ENCODE measurements around the gene TRAPPC10.

Gene TRAPPC10

DNA sequence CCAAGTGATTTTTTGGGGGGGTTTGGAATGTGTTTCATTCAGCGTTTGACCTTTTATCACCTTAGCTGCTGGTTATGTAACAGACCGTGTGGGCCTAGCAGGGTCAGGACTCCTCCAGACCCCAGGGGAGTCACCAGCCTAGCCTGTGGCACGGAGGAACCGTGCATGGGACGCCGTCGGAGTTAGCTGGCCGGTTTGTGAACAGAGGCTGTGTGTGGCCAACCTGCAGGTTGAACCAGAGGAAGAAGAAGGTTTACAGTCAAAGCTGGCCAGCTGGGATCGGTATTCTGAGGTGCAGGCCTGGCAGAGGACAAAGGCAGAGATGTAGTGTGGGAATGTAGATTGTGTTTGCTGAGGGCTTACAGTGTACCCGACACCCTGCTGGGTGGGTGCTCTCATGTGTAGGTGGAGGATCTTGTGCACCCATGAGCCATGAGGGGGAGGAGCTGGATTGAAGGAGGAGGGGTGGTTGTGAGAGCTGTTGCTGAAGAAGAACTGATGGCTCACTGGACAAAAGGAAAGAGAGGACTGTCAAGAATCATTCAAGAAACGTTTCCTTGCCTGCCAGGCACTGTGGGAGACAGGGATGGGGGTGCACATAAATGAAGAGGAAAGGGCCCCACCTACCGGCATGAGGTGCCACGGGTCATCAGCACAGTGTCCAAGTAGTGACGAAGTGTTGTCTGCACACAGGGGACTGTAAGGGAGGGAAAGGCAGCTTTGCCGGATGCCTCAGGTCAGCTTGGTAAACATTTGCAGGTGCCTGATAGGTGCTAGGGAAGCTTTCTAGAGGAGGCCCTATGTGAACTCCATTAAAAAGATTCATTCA is 55.1 kb downstream of the TRAPPC10 start:
- no peak for DNase-seq

DNA sequence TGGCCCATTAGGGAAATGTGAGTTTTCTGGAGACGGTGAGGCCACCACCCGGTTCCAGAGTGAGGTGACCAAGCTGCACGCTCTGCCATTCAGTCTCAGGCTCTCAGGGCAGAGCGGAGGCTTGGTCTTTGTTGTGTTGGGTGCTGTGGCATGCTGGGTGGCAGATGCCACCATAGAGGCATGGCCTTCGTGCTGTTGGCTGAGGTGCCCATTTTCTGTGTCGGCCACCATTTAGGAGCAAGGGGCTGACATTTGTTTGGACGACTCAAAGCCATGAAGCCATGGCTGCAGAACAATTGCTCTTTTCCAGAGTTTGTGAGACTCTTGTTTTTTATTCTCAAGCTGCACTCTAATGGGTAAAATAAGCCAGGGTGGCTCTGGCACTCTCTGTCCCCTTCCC is 58.3 kb downstream of the TRAPPC10 start:
- DNase-seq = no peak

DNA sequence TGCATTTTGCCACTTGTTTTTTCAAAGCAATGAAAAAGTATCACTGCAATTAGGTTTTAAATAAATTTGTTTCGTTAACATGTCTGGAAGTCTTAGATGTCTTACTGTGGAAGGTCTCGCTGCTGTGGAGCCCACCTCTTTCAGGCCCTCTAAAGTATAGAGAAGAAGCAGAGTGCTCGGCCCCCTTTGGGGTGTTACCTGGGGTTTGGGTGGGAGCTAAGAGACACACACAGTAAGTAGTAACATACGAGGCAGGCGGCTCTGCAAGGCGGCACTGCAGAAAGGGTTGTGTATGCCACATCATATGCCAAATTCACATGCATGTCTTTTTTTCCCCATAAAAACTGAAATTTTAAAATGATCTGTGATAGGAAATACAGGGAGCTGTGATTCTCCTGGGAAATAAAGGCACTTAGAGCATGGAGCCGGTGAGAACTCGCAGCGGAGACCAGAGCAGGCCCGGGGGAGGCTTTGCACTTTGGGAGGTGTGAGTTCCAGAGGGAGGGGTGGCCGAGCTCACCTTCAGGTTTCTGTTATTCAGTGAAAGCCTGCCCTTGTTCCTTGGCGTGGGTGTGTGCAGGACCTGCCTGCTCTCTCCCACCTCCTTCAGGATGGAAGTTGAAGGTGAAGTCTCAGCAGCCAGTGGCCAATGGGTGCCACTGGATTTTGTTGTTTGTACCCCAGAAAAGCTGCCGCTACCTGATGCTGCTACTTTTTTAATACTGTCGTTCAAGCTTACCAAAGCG is 59.4 kb downstream of the TRAPPC10 start:
- DNase-seq = no peak

DNA sequence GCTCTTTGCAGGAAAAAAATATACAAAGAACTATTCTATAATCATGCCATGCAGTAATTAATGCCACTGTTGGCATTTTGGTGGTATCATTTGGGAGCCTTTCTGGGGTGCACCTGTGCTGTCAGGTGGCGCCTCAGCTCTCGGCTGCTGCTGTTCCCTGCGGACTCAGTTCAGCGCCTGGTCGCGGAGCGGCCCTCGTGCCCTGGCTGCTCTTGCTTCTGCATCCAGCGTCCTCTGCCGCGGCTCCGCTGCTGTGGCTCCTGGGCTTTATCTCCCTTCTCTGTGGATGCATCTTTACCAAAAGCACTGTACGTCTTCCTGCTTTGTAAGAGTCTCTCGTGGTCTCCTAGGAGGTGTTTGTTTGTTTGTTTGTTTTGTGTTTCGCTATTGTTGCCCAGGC is 60.0 kb downstream of the TRAPPC10 start:
- no peak for DNase-seq

DNA sequence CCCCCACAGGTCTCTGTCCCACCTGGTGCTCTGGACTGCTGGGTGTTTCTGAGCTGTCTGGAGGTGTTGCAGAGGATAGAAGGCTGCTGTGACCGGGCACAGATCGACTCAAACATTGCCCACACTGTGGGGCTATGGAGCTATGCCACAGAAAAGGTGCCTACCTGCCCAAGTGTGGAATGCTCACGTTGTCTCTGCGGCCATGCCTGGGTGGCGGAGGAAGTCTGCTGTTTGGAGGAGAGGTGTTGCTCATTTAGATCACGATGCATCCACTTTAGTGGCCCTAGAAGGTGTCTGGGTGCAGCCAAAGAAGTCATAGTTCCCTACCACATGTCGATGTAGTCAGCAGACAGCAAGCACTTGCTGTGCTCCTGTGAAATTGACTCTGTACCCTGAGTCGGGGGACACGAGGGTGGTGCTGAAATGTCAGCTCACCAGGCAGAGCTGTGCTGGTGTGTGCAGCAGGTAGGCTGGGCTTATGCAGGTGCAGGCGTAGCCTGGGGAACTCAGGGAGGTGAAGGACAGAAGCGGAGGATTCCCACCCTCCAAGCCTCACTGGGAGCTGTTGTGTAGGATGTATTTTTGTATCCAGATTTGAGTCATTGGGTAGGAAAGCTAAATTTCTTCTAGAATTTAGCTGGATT is 62.3 kb downstream of the TRAPPC10 start:
- no peak for DNase-seq

DNA sequence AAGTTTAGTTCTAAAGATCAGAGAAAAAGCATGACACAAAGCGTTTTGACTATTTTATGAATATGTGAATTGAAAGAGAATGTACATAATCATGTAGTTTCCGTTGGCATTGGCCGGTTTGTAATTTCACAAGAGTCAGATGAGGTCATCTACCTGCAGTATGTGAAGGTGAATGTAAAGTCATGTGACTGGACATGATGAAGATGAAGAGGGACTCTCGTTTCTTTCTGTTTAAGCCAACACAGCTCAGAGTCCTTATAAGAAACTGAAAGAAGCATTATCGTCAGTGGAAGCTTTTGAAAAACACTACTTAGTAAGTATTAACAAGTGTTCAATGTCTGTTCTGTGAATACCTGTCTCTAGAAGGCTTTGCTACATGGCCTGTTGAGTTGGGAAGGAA is 64.2 kb downstream of the TRAPPC10 start:
- no peak for DNase-seq

DNA sequence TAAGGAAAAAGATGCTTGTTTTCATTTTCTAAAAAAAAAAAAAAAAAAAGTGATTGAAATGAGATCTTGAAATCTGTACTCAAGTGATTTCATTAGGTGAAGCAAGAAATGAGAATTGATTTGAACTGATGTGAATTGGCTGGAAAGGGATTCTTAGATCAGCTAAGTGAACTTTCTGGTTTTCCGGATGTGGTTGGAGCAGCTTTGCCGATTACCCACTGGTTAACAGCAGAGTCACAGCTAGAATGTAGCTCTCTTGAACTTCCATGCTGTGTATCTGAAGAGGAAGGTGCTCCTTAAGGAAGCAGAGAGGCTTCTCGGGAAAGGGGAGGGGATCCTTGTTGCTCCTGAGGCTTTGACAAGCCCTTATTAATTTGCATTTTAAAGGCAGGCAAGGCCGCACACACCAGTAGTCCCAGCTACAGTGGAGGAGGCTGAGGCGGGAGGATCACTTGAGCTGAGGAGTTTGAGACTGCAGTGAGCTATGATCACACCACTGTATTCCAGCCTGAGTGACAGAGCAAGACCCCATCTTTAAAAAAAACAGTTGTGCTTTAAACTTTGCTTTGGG is 66.4 kb downstream of the TRAPPC10 start:
- no peak for DNase-seq

DNA sequence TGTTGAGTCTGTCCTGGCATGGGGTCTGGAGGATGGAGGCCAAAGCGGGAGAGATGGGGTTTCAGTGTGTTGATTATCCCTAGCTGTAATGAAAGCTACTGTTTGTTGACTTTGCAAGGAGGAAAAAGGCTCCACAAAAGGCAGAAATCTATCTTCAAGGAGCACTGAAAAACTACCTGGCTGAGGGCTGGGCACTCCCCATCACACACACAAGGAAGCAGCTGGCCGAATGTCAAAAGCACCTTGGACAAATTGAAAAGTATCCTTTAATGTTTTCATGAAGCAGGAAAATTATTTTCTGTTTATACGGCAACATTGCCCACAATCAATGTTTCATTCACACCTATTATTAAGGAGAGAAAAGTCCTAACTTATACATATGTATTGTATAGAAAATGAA is 67.3 kb downstream of the TRAPPC10 start:
- no peak for DNase-seq

DNA sequence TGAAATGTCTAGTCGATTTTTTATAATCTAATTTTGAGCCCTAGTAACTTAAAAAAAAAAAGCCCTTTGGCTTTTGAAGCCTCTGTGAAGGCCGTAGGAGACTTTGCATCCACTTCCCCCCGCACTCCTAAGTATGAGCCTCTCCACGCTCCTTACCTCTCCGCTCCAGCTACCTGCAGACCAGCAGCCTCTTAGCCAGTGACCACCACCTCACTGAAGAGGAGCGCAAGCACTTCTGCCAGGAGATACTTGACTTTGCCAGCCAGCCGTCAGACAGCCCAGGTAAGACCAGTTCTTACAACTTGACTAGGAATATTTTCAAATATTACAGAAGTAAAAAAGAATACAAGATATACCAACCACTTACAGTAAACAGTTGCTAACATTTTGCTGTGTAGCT is 67.7 kb downstream of the TRAPPC10 start:
- no peak for DNase-seq

DNA sequence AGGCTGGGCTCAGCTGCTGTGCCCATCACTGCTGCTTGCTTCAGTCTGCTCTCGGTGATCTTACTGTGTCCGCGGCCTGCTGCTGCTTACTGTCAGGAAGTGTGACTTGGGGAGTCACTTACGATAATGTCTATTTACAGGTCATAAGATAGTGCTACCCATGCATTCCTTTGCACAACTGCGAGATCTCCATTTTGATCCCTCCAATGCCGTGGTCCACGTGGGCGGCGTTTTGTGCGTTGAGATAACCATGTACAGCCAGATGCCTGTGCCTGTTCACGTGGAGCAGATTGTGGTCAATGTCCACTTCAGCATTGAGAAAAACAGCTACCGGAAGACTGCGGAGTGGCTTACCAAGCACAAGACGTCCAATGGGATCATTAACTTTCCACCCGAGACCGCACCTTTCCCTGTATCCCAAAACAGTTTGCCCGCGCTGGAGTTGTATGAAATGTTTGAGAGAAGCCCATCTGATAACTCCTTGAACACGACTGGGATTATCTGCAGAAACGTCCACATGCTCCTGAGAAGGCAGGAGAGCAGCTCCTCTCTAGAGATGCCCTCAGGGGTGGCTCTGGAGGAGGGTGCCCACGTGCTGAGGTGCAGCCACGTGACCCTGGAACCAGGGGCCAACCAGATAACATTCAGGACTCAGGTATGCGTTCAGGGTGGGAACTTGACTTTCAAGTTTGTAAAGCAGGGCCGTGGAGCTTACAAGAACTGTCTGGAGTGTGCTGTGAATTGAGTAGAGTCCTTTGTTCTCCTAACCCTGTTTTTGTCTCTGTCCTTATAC is 70.7 kb downstream of the TRAPPC10 start:
- DNase-seq = no peak

DNA sequence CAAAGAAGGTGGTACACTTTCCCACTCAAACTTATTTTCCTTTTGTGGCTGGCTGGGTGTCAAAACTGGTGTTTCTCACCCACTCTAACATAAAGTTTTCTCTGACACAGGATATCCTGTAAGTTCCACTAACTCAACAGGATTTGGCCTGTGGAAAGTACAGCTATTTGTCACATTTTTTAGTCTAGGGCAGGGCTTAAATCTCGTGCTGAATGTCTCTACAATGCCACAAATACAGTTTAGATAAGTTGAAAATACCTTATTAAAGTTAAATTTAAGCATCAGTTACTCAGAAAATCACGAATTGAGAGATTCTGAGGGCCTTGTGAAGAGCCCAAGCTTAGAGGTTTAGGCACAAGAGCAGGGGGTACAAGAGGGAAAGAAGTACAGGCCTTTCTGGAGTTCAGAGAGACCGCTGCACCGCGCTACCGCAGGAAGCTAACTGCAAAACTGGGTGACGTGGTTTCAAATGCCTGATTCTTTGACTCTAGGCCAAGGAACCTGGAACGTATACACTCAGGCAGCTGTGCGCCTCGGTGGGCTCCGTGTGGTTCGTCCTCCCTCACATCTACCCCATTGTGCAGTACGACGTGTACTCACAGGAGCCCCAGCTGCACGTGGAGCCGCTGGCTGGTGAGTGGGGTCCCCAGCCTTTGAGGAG is 71.7 kb downstream of the TRAPPC10 start:
- DNase-seq = no peak

DNA sequence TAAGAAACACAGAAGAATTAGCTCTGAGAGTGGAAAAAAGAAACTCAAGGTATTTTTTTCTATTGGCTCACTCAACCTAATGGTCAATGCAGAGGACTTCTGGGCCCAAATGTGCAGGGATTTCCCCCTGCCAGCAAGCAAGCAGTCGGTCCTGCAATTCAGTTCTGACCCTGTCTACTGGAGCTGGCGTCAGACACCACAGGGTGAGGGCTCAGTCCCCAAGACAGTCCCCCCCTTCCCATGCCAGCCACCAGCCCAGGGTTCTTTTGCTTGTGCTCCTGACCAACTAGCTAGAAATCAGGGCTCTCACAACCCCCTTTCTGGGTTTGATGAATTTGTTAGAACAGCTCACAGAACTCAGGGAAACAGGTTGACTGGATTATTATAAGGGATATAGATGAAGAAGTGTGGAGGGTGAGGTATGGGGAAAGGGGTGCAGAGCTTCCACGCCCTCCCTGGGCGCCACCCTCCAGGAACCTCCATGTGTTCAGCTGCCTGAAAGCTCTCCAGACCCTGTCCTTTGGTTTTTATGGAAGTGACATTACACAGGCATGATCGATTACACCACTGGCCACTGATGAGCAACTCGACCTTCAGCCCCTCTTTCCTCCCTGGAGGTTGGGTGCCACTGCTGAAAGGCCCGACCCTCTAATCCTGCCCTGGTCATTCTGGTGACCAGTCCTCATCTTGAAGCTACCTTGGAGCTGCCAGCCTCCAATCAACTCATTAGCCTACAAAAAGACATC is 72.6 kb downstream of the TRAPPC10 start:
- no peak for DNase-seq

DNA sequence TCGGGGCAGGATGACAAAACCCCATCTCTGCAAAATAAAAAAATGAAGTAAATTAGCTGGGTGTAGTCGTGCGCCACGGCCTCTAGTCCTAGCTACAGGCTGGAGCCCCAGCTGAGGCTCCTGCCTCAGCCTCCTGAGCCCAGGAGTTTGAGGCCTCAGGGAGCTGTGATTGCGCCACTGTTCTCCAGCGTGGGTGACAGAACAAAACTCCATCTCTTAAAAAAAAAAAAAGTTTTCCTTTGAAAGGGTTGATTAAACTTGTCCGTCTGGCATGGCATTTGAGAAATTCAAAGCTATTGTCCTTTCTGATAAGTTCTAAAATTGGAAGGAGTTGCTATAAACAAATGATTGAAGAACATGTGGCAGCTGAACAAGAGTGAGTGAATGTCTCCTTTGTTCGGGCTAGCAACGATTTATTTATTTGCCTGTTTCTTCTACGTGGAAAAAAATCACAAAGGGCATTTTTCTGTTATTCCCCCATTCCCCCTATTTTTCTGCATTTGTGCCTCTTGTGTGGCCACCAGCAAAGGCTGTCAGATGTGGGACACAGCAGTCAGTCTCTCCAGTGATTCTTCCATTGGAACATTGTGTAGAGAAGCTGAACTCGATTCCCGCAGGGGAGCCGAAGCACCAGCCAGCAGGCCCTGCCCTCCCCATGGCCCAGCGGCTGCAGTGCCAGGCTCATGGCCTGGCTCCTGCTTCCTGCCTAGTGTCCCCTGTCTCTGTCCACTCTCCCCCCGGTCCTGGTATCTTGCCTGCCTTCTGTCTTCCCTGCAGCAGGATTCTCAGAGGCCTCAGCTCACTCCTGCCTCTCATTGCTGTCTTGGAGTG is 73.6 kb downstream of the TRAPPC10 start:
- no peak for DNase-seq

DNA sequence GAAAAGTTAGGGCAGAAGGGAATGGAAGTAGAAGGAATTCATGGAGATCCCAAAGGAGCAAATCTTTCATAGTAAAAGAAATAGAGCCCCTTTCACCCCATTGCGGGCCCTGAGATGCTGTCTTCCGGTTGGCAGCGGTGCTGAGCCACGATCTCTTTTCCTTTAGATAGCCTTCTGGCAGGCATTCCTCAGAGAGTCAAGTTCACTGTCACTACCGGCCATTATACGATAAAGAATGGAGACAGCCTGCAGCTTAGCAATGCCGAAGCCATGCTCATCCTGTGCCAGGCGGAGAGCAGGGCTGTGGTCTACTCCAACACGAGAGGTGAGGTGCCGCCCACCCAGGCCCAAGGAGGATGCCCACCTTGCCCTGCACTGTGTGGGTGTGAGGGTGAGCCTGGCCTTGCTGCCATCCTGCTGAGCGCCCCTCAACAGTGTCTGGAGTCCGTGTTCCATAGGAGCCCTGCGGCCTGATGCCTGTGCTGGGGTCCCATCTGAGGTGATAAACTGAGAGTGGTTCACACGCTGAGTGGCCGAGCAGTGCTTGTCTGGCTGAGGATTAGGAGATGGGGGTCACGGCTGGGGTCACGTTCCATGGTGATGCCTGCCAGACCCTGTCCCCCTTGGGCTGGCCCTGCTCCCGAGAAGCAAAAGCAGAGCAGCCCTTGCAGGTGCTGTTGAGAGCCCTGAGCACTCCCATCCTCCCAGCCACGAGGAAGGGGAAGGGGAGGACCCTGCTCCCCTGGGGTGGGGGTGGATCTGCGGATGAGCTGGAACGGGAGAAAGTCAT is 74.7 kb downstream of the TRAPPC10 start:
- no peak for DNase-seq

DNA sequence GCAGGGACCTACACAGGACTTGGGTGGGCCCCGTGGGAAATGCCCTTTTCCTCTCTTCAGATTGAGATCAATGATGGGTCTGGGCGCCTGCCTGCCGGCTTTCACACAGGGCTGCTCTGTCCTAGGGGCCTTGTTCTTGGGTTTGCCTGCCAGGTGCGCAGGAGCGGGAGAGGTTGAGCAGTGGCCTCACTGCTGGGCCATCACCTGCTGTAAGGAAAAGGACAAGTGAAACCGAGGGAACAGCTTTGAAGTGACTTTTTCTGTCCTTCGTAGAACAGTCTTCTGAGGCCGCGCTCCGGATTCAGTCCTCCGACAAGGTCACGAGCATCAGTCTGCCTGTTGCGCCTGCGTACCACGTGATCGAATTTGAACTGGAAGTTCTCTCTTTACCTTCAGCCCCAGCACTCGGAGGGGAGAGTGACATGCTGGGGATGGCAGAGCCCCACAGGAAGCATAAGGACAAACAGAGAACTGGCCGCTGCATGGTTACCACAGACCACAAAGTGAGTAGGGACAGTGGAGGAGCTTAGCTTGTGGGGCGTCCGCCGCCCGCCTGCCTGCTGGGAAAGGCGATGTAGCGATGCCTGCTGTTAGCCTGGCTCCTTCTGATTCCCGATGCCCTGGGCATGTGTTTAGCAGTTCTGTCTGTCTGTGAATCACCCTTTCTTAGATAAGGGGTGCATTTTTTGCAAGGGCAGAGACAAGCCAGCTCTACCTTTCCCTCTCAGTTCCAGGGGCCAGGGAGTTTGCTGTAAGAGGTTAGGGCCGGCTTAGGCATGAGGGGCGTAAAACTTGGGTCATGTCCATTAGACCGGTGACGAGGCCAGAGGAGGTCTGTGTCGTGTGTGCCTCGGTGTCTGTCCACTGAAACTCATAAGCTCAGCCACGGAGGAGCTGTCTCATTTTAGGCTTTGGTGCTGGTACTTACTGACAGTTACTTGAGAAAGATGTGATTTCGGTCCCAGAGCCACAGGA is 75.6 kb downstream of the TRAPPC10 start:
- DNase-seq = no peak

DNA sequence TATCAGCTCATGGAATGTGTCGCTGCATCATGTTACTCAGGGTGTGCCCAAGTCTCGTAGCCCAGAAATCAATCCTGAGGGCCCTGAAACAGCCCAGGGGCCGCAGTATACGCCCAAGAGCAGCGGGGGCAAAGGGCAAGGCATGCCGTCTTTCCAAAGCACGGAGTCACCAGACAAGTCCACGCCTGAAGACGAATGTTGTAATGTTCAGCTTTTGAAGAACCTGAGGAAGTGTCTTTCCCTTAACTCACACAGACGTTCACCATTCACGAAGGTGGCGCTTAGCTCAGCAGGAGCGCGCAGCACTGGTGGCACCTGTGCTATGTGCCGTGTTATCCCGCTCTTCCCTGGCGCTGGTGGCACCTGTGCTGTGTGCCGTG is 76.3 kb downstream of the TRAPPC10 start:
- no peak for DNase-seq

DNA sequence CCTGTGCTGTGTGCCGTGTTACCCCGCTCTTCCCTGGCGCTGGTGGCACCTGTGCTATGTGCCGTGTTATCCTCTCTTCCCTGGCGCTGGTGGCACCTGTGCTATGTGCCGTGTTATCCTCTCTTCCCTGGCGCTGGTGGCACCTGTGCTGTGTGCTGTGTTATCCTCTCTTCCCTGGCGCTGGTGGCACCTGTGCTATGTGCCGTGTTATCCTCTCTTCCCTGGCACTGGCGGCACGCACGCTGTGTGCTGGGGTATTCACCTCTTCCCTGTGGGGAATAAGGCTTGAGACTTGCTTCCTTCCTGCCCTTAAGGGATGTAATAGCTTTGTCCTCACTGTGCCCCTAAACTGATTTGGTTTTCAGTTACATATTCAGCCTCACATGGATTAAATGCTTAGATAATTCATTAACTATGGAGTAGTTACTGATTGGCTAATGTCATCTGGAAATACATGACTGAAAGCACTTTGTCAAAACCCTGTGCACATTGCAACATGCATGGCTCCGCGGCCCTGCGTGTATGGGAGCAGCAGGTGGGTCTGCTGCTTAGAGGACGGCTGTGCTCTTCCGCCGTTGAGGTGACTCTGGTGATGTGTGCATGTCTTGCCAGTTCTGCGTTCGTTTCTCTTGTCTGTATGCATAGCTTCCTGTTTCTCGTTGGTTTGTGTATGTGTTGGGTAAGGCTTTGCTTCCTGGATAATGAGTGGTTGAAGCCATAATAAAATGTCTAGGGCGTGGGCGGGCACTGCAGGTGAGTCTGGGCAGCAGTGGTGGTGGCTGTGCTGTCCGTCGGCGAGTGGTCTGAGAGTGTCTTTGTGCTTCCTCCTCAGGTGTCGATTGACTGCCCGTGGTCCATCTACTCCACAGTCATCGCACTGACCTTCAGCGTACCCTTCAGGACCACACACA is 77.1 kb downstream of the TRAPPC10 start:
- no peak for DNase-seq
